ENCODE data around the gene ELF5.

Gene ELF5

GRCh38 chr11:34502949-34503348 is 10.6 kb downstream of the ELF5 start:
- no peak overlapping the region for H3K27ac ChIP-seq
- no peak for TF ChIP-seq CTCF (conservative IDR thresholded peaks at IDR 0.05)

GRCh38 chr11:34501949-34502348 is 11.6 kb downstream of the ELF5 start:
- no peak overlapping the region for H3K27ac ChIP-seq
- no peak for TF ChIP-seq CTCF (conservative IDR thresholded peaks at IDR 0.05)

GRCh38 chr11:34501500-34501899 is 12.1 kb downstream of the ELF5 start:
- H3K27ac ChIP-seq, result no peak overlapping the region
- TF ChIP-seq CTCF (conservative IDR thresholded peaks at IDR 0.05), result no peak

- TF ChIP-seq CTCF (conservative IDR thresholded peaks at IDR 0.05), result no peak
- no peak overlapping the region for H3K27ac ChIP-seq
Observed at GRCh38 chr11:34499719-34500500, 13.7 kb downstream of the ELF5 start.

- no peak for TF ChIP-seq CTCF (conservative IDR thresholded peaks at IDR 0.05)
- no peak overlapping the region for H3K27ac ChIP-seq
Observed at GRCh38 chr11:34495724-34496377, 17.7 kb downstream of the ELF5 start.

- no peak for TF ChIP-seq CTCF (conservative IDR thresholded peaks at IDR 0.05)
- no peak overlapping the region for H3K27ac ChIP-seq
Observed at GRCh38 chr11:34495239-34495723, 18.3 kb downstream of the ELF5 start.

GRCh38 chr11:34493926-34494595 is 19.5 kb downstream of the ELF5 start:
- no peak for TF ChIP-seq CTCF (conservative IDR thresholded peaks at IDR 0.05)
- H3K27ac ChIP-seq, result no peak overlapping the region
